RPMI8226 (cell line): ENCODE measurements around the gene RHOG.
"Not testable (repeated sequence)": the region's sequence is repeated elsewhere in the genome, so short reads cannot be mapped to it uniquely, and the experiment has no call there.

Experiments
- DNase-seq: peaks from one replicate; pipeline ENCODE4 v3.0.0-alpha.2; 2015

The RHOG gene

GRCh38 chr11:3840870-3841425 is at the start of gene RHOG:
Gene RHOG, minus strand, starts transcription at chr11:3840959. Its CDS starts 12,821 bp downstream, at chr11:3828138.
- DNase-seq, result peak; percentile 71

GRCh38 chr11:3890014-3890413 is 49.3 kb upstream of the RHOG start:
- DNase-seq, result no peak

GRCh38 chr11:3888876-3889275 is 48.1 kb upstream of the RHOG start:
- DNase-seq, result no peak

- DNase-seq, result no peak
Observed at GRCh38 chr11:3886985-3887384, 46.2 kb upstream of the RHOG start.

- DNase-seq, result no peak
Observed at GRCh38 chr11:3885855-3886254, 45.1 kb upstream of the RHOG start.

- no peak for DNase-seq
Observed at GRCh38 chr11:3882655-3883054, 41.9 kb upstream of the RHOG start.

- no peak for DNase-seq
Observed at GRCh38 chr11:3880724-3881123, 40.0 kb upstream of the RHOG start.

- no peak for DNase-seq
Observed at GRCh38 chr11:3879967-3880542, 39.3 kb upstream of the RHOG start.

GRCh38 chr11:3879216-3879966 is 38.6 kb upstream of the RHOG start:
- no peak for DNase-seq

GRCh38 chr11:3878258-3878584 is 37.5 kb upstream of the RHOG start:
- no peak for DNase-seq

- no peak for DNase-seq
Observed at GRCh38 chr11:3877364-3878257, 36.9 kb upstream of the RHOG start.

- no peak for DNase-seq
Observed at GRCh38 chr11:3876613-3877012, 35.9 kb upstream of the RHOG start.

- no peak for DNase-seq
Observed at GRCh38 chr11:3873712-3874349, 33.1 kb upstream of the RHOG start.

- peak; percentile 68 for DNase-seq
Observed at GRCh38 chr11:3867209-3868091, 26.7 kb upstream of the RHOG start.

GRCh38 chr11:3866836-3867208 is 26.1 kb upstream of the RHOG start:
- no peak for DNase-seq

GRCh38 chr11:3866206-3866605 is 25.4 kb upstream of the RHOG start:
- peak; percentile 41 for DNase-seq

GRCh38 chr11:3865388-3866193 is 24.8 kb upstream of the RHOG start:
- peak; percentile 26 for DNase-seq

- DNase-seq, result no peak
Observed at GRCh38 chr11:3861683-3862082, 20.9 kb upstream of the RHOG start.

GRCh38 chr11:3860898-3861393 is 20.2 kb upstream of the RHOG start:
- not testable (repeated sequence) for DNase-seq

- no peak for DNase-seq
Observed at GRCh38 chr11:3860375-3860774, 19.6 kb upstream of the RHOG start.

- peak; percentile 81 for DNase-seq
Observed at GRCh38 chr11:3859373-3859881, 18.7 kb upstream of the RHOG start.
